ENCODE measurements around the gene DBT. TPM values are rescaled to one million over a fixed set of nuclear protein-coding genes. Genes with fewer than 3 reads are reported as not detected.
"Not testable (repeated sequence)": the region's sequence is repeated elsewhere in the genome, so short reads cannot be mapped to it uniquely, and the experiment has no call there.

DBT gene
- polyA plus RNA-seq, 1 donor from 2014 or later = 9.0 TPM

- Histone ChIP-seq H3K27ac (ENCODE audit: low read length) (no peak overlapping the region), H3F3A (ENCODE audit: insufficient read depth, low read length, poor library complexity, severe bottlenecking) (no peaks in the 10 kb centered on the region), H4K20me1 (ENCODE audit: insufficient read depth) (no peaks in the 10 kb centered on the region), H3K4me2 (ENCODE audit: low read length) (no peak overlapping the region), H3K9ac (ENCODE audit: low read length) (no peak overlapping the region), H2AFZ (ENCODE audit: low read depth, low read length) (no peak overlapping the region), H3K79me2 (replicated peaks; ENCODE audit: insufficient read depth, low read length) (no peaks in the 10 kb centered on the region), H3K9me3 (ENCODE audit: low read length) (no peaks in the 10 kb centered on the region), H3K4me3 (ENCODE audit: low read length) (no peak overlapping the region), H3K27me3 (ENCODE audit: insufficient read depth, low read depth, low read length) (no peaks in the 10 kb centered on the region), H3K9me2 (ENCODE audit: insufficient read depth, low read length) (no peaks in the 10 kb centered on the region), H3K36me3 (ENCODE audit: insufficient read depth, low read length) (no peaks in the 10 kb centered on the region)
- TF ChIP-seq RAD21 (conservative IDR thresholded peaks at IDR 0.05) = no peak
- TF ChIP-seq EZH2 (IDR thresholded peaks at IDR 0.05; ENCODE audit: borderline replicate concordance, insufficient read depth, low read length, poor library complexity, severe bottlenecking) = no peak
- TF ChIP-seq REST (IDR thresholded peaks at IDR 0.05; ENCODE audit: borderline replicate concordance) = no peak
- no peak for TF ChIP-seq MXI1 (conservative IDR thresholded peaks at IDR 0.05; ENCODE audit: poor library complexity, severe bottlenecking)
- TF ChIP-seq EP300 (conservative IDR thresholded peaks at IDR 0.05; ENCODE audit: poor library complexity, severe bottlenecking) = no peak
- TF ChIP-seq CTCF (IDR thresholded peaks at IDR 0.05; ENCODE audit: poor library complexity, severe bottlenecking) = no peak
- no peak for TF ChIP-seq POLR2AphosphoS5 (IDR thresholded peaks at IDR 0.05)
- no peak for TF ChIP-seq TAF1 (IDR thresholded peaks at IDR 0.05; ENCODE audit: low read depth)
- no peak for TF ChIP-seq SMC3 (conservative IDR thresholded peaks at IDR 0.05; ENCODE audit: poor library complexity)
These were observed 15.2 kb downstream of the DBT start for GRCh38 chr1:100234432-100234831.

- not testable (repeated sequence) for H3K36me3 ChIP-seq (ENCODE audit: insufficient read depth, low read length)
These were observed 16.1 kb downstream of the DBT start for GRCh38 chr1:100233566-100233965.

GRCh38 chr1:100232156-100232555 lies 17.5 kb downstream of the DBT start:
- H3K9ac ChIP-seq (ENCODE audit: low read length) = no peak overlapping the region
- H4K20me1 ChIP-seq (ENCODE audit: insufficient read depth) = no peaks in the 10 kb centered on the region
- no peaks in the 10 kb centered on the region for H3K36me3 ChIP-seq (ENCODE audit: insufficient read depth, low read length)
- H3K27ac ChIP-seq (ENCODE audit: low read length) = no peak overlapping the region
- no peak overlapping the region for H2AFZ ChIP-seq (ENCODE audit: low read depth, low read length)
- H3K79me2 ChIP-seq (replicated peaks; ENCODE audit: insufficient read depth, low read length) = no peaks in the 10 kb centered on the region
- TF ChIP-seq TAF1 (IDR thresholded peaks at IDR 0.05; ENCODE audit: low read depth) = no peak
- no peaks in the 10 kb centered on the region for H3K9me2 ChIP-seq (ENCODE audit: insufficient read depth, low read length)
- no peak overlapping the region for H3K4me3 ChIP-seq (ENCODE audit: low read length)
- no peaks in the 10 kb centered on the region for H3F3A ChIP-seq (ENCODE audit: insufficient read depth, low read length, poor library complexity, severe bottlenecking)
- no peaks in the 10 kb centered on the region for H3K9me3 ChIP-seq (ENCODE audit: low read length)
- no peaks in the 10 kb centered on the region for H3K27me3 ChIP-seq (ENCODE audit: insufficient read depth, low read depth, low read length)
- no peak overlapping the region for H3K4me2 ChIP-seq (ENCODE audit: low read length)

More at GRCh38 chr1:100233566-100233965, 16.1 kb downstream of the DBT start:
- not testable (repeated sequence) for H2AFZ ChIP-seq (ENCODE audit: low read depth, low read length); H3K9ac ChIP-seq (ENCODE audit: low read length); H3K9me3 ChIP-seq (ENCODE audit: low read length); H3K79me2 ChIP-seq (replicated peaks; ENCODE audit: insufficient read depth, low read length); H3K27me3 ChIP-seq (ENCODE audit: insufficient read depth, low read depth, low read length); H3K27ac ChIP-seq (ENCODE audit: low read length); H3K9me2 ChIP-seq (ENCODE audit: insufficient read depth, low read length); H3K4me3 ChIP-seq (ENCODE audit: low read length); H3F3A ChIP-seq (ENCODE audit: insufficient read depth, low read length, poor library complexity, severe bottlenecking); H3K4me2 ChIP-seq (ENCODE audit: low read length); H4K20me1 ChIP-seq (ENCODE audit: insufficient read depth)
